Tibial artery (tissue), 4 donors: ENCODE measurements around the gene CA10.

ENCODE experiments used
- DNase-seq, 2 donors: peaks; one replicate each; pipeline ENCODE4 v3.0.0-alpha.2; 2019
- H3K27ac ChIP-seq, 2 donors: fragments of 200-600 bp; sonication (generic) in 1 of 2; 1 replicate in 1 of 2; 2 replicates in 1 of 2; pipeline ENCODE4 v1.5.1; 2018 to 2019; ENCODE audit warnings: mild to moderate bottlenecking in 1 of 2
- H3K27me3 ChIP-seq, 2 donors: fragments of 200-600 bp; sonication (generic) in 1 of 2; one replicate each; pipeline versions ENCODE4 v1.5.1 to v1.6.0; 2016 to 2019
- H3K36me3 ChIP-seq, 3 donors: fragments of 200-600 bp; sonication (generic) in 2 of 3; one replicate each; pipeline ENCODE4 v1.5.1; 2016 to 2019; ENCODE audit warnings: mild to moderate bottlenecking in 2 of 3
- H3K4me1 ChIP-seq, 4 donors: fragments of 200-600 bp; sonication (generic) in 2 of 4; 1 replicate in 3 of 4; 2 replicates in 1 of 4; pipeline ENCODE4 v1.5.1; 2016 to 2019
- H3K4me3 ChIP-seq, 2 donors: fragments of 200-600 bp; sonication (generic) in 1 of 2; 1 replicate in 1 of 2; 2 replicates in 1 of 2; pipeline ENCODE4 v1.5.1; 2018 to 2019; ENCODE audit warnings: mild to moderate bottlenecking in 2 of 2
- H3K9me3 ChIP-seq, 3 donors: fragments of 200-600 bp; sonication (generic) in 1 of 3; one replicate each; pipeline ENCODE4 v1.5.1; 2016 to 2019
- intact Hi-C: fragments of 100-400 bp; cut with DNase I; formaldehyde crosslinking; loops from one replicate; pipeline ENCODE4 v1.15.0; 2023; ENCODE audit warnings: low total_unique reads
- TF ChIP-seq, protein P1 (sequence below), 2 experiments: fragments of 200-600 bp in 1 of 2; fragments of 450-650 bp in 1 of 2; IDR thresholded peaks; one replicate each; pipeline ENCODE4 v1.5.1; 2017 to 2019; ENCODE audit warnings: antibody characterized with exemption in 2 of 2, mild to moderate bottlenecking in 1 of 2, moderate library complexity in 1 of 2

Gene CA10

GRCh38 chr17:51947160-51947735 is 211.3 kb downstream of the CA10 start:
- Histone ChIP-seq H3K9me3 (no peaks in the 10 kb centered on the region), H3K36me3 (no peaks in the 10 kb centered on the region), H3K4me1 (no peaks in the 10 kb centered on the region), H3K27ac (no peak overlapping the region), H3K27me3 (no peaks in the 10 kb centered on the region), H3K4me3 (no peak overlapping the region)
- intact Hi-C loops, result no loop called here
- DNase-seq, result no peak
- TF ChIP-seq, protein P1, sequence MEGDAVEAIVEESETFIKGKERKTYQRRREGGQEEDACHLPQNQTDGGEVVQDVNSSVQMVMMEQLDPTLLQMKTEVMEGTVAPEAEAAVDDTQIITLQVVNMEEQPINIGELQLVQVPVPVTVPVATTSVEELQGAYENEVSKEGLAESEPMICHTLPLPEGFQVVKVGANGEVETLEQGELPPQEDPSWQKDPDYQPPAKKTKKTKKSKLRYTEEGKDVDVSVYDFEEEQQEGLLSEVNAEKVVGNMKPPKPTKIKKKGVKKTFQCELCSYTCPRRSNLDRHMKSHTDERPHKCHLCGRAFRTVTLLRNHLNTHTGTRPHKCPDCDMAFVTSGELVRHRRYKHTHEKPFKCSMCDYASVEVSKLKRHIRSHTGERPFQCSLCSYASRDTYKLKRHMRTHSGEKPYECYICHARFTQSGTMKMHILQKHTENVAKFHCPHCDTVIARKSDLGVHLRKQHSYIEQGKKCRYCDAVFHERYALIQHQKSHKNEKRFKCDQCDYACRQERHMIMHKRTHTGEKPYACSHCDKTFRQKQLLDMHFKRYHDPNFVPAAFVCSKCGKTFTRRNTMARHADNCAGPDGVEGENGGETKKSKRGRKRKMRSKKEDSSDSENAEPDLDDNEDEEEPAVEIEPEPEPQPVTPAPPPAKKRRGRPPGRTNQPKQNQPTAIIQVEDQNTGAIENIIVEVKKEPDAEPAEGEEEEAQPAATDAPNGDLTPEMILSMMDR (IDR thresholded peaks at IDR 0.05), result no peak

DNA sequence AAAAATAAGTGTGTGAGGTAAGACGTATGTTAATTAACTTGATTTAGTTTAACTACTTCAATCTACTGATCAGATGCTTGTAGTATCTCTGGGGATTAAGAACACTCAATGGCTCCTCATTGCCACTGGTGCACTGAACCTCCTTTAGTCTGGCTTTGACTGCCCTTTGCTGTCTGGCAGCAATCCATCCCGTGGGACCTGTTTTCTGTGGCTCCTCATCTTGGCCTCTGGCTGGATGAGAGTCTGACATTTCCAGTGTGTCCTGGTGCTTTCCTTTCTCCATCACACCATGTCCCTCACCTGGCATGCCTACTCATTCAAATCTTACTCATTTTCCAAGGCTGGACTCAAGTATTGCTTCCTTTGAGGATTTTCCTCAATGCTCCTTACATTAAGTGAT is 212.2 kb downstream of the CA10 start:
- Histone ChIP-seq H3K4me1 (no peaks in the 10 kb centered on the region), H3K27ac (no peak overlapping the region), H3K9me3 (no peaks in the 10 kb centered on the region), H3K4me3 (no peak overlapping the region), H3K27me3 (no peaks in the 10 kb centered on the region), H3K36me3 (no peaks in the 10 kb centered on the region)
- DNase-seq, result no peak
- TF ChIP-seq, protein P1 (IDR thresholded peaks at IDR 0.05), result no peak
- intact Hi-C loops, result no loop called here

GRCh38 chr17:51941272-51941671 is 217.2 kb downstream of the CA10 start:
- H3K27me3 ChIP-seq, result no peaks in the 10 kb centered on the region
- TF ChIP-seq, protein P1 (IDR thresholded peaks at IDR 0.05), result no peak
- no peak for DNase-seq
- H3K27ac ChIP-seq, result no peak overlapping the region
- H3K36me3 ChIP-seq, result no peaks in the 10 kb centered on the region
- no peaks in the 10 kb centered on the region for H3K9me3 ChIP-seq
- intact Hi-C loops, result no loop called here
- no peak overlapping the region for H3K4me3 ChIP-seq
- H3K4me1 ChIP-seq, result no peaks in the 10 kb centered on the region

DNA sequence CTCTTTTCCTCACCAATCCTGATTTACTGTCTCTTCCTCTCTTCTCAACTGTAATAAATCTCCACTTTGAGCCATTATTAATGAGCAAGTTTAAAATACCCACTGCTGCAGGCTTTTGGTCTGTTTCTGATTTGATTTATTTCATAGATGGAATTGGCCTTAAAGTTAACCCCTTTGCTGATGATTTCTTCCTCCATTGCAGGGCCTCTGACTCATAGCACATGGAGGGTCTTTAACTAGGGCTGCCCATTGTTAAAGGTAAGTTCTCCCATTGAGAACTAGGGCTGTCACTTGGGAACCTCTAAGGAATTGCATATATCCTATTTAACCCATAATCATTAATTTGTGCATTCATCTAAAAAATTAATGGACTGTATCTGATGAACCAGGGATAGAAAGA is 221.2 kb downstream of the CA10 start:
- TF ChIP-seq, protein P1 (IDR thresholded peaks at IDR 0.05), result no peak
- Histone ChIP-seq H3K27me3 (no peaks in the 10 kb centered on the region), H3K27ac (no peak overlapping the region), H3K4me1 (no peaks in the 10 kb centered on the region), H3K4me3 (no peak overlapping the region), H3K9me3 (no peaks in the 10 kb centered on the region), H3K36me3 (no peaks in the 10 kb centered on the region)
- DNase-seq, result no peak
- intact Hi-C loops, result no loop called here

GRCh38 chr17:51935477-51935876 is 223.0 kb downstream of the CA10 start:
- no peak for DNase-seq
- TF ChIP-seq, protein P1 (IDR thresholded peaks at IDR 0.05), result no peak
- H3K9me3 ChIP-seq, result no peaks in the 10 kb centered on the region
- no peaks in the 10 kb centered on the region for H3K27me3 ChIP-seq
- H3K4me1 ChIP-seq, result no peaks in the 10 kb centered on the region
- H3K27ac ChIP-seq, result no peak overlapping the region
- no peak overlapping the region for H3K4me3 ChIP-seq
- H3K36me3 ChIP-seq, result no peaks in the 10 kb centered on the region
- intact Hi-C loops, result no loop called here

- H3K27me3 ChIP-seq, result no peaks in the 10 kb centered on the region
- H3K27ac ChIP-seq, result no peak overlapping the region
- no peaks in the 10 kb centered on the region for H3K4me1 ChIP-seq
- H3K9me3 ChIP-seq, result no peaks in the 10 kb centered on the region
- TF ChIP-seq, protein P1 (IDR thresholded peaks at IDR 0.05), result no peak
- intact Hi-C loops, result no loop called here
- H3K4me3 ChIP-seq, result no peak overlapping the region
- no peak for DNase-seq
- H3K36me3 ChIP-seq, result no peaks in the 10 kb centered on the region
These were observed 224.9 kb downstream of the CA10 start for GRCh38 chr17:51933647-51934046.
